ENCODE data around the gene WDPCP.
A peak's percentile ranks its signal among the peaks of the same experiment; 100 is the strongest.
"Not testable (repeated sequence)": the region's sequence is repeated elsewhere in the genome, so short reads cannot be mapped to it uniquely, and the experiment has no call there.

The WDPCP gene

DNA sequence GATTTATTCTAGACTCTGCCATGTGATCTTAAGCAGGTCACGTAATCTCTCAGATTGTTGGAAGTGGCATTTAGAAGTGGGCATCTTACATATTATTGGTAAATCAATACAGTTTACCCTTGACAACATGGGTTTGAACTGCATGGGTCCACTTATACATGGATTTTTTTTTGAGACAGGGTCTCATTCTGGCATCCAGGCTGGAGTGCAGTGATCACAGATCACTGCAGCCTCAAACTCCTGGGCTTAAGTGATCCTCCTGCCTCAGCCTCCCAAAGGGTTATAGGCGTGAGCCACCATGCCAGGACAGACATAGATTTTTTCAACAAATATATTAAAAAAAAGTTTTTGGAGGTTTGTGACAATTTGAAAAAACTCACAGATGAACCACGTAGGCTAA is 393.0 kb downstream of the WDPCP start:
- no peak for DNase-seq

DNA sequence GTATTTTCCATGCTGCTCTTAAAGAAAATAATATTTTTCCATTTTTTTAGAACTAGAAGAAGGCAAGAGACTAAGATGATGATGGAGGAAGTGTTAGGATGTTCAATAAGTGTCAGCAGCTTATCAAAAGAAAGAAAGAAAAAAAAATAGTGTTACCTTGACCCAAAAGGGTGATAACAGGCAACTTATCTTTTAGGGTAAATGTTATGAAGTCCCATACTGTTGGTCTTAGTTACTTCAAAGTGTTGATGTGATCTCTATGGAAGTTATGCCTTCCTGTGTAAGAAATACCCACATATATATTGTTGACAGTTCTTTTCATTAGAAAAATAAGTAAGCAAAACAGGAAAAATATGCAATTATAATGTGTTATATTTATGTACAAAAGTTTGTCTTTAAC is 394.1 kb downstream of the WDPCP start:
- DNase-seq: no peak

DNA sequence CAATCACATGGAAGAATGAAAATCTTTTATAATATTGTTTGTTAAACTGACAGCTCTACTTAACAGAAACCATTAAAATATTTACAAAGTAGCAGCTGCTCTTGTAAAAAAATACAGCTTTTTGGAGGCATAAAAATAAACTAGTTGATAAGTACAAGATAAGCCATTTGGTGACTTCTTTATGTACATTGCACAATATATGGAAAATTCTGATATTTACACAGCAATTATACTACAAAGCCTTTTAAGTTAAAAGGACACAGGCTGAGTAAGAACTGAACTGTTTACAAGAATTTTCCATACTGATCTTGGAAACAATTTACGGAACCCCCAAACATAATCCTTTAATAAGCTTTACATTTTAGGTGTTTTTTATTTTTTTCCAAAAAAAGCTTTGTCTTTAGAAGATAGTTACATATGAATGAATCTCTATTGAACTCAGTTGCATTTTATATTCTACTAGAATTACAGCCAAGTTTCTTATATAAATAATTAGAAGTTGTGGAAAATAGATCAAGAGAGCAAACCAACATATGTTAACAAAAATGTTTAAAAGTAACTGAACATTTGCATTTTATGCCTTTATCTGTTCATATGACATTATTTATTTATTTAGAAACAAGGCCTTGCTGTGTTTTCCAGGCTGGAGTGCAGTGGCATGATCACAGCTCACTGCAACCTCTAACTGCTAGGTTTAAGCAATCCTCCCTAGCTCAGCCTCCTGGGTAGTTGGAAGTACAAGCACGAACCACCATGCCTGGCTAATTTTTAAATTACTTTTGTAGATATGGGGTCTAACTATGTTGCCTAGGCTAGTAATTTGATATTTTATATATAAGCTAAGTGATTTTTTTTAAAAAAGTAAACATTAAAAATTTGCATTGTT is 395.1 kb downstream of the WDPCP start:
- peak; percentile 4 for DNase-seq

DNA sequence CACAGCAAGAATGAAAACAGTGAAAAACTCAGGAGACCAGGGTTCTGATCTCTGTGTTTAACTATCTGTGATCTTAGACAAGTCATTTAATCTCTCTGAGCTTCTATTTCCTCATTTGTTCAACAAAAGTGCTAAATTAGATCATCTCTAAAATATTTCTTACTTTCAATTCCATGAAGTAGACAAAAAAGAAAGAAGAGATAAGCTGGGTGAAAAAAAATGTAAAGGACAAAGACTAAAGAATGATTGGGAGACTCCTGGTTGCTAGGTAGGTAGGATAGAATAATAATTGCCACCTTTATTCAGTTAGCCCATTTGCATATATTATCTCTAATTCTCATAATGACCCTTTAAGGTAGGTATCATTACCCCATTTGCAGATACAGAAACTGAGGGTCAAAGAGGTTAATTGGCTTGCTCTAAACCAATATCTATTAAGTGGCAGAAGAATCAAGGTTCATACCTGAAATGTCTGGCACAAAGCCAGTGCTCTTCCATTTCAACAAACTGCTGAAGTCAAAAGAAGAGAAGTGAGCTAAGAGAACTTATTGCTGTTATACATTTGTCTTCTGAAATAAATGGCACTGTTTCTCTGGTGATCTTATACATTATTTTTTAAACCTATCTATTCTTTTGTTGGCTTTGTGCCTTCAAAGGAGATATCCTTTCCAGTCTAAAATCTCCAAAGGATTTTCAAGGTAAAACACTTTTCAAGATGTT is 395.9 kb downstream of the WDPCP start:
- DNase-seq: no peak

DNA sequence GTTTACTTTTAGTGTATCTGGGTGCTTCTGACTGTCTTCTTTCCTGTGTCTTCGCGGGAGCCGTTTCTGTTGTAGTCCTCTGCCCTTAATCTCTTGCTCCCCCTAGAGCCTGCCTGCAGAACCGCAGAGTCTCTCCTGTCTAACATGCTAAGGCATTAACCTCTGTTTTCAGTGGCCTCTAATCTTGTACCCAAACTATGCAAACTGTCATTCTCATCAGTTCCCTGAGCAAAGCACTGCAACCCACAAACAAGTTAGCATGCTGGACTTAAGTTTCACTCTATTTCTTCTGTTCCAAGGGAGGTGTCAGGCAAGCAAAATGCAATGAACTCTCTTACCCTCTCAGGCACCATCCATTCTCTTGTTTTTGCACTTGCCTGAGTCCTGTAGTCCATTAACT is 399.3 kb downstream of the WDPCP start:
- no peak for DNase-seq

DNA sequence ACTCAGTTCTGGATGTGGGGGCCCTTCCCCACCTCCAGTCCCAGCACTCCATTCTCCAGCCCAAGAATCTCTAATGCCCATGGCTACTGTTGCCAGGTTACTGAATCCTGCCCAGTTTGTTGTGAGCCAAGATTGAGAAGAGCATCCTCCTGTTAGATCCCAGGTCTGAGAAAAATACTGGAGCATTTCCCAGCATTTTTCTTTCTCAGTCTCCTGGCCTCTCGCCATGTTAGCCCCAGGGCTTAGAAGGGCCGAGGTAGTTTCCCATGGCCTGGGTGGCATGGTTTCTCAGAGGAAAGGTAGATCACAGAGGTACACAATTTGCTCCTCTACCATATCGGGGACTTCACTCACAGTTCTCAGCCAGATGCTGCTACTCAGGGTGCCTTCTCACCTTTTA is 401.9 kb downstream of the WDPCP start:
- DNase-seq: no peak

DNA sequence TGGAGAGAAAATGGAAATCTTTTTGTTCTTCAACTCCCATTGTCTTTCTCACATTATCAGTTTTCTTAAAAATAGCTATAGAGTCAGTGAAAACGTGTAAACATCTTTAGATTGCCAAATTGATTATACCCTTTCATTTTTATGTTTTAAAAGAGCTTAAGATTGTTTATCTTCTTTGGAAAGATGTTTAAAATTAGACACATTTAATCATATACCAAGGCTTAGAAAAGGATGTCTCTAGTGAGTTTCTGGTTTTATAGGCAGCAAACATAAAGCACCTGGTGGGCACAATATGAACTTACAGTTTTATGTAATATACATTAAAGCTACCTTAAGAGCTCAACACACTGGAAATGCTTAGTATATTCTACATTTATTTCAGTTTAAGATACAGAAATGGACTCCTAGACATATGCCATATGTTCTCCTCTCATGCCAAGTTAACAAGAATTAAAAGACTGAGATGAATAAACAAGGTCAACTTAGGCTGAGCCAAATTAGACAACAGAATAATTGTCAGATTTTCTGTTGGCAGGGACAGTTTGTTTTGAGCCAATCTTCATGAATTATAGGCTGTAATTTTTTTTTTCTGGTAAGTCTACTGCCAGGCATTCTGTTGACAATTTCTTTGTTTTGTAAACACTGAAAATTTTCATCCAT is 425.0 kb downstream of the WDPCP start:
- no peak for DNase-seq

DNA sequence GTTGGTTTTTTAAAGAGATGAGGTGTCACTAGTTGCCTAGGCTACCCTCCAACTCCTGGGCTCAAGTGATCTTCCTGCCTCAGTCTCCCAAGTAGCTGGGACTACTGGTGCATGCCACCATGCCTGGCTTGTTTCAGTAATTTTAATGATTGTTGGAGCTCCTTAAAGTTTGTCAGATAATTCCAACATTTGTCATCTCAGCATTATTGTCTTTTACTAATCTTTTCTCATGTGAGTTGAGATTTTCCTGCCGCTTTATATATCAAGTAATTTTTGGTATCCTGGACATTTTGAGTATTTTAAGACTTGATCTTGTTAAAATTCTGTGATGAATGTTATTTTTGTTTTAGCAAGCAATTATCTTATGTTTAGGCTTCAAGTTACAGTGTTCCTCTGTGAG is 429.0 kb downstream of the WDPCP start:
- DNase-seq: no peak

DNA sequence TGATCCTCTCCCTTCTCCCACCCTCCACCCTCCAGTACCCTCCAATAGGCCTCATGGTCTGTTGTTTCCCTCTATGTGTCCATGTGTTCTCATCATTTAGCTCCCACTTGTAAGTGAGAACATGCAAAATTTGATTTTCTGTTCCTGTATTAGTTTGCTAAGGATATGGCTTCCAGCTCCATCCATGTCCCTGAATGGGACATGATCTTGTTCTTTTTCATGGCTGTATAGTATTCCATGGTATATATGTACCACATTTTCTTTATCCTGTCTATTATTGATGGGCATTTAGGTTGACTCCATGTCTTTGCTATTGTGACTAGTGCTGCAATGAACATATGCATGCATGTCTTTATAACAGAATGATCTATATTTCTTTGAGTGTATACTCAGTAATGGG is 451.6 kb downstream of the WDPCP start:
- DNase-seq: not testable (repeated sequence)

DNA sequence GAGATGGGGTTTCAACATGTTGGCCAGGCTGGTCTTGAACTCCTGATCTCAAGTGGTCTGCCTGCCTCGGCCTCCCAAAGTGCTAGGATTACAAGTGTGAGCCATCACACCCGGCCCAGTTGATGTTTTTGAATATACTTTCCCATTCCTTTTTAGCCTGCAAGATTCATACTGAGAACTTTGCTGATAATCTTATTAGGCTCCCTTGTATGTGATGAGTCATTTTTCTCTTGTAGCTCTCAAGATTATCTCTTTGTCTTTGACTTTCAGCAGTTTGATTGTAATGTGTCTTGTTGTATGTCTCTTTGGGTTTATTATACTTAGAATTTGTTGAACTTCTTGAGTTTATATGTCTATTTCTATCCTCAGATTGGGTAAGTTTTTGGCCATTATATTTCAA is 456.3 kb downstream of the WDPCP start:
- no peak for DNase-seq

DNA sequence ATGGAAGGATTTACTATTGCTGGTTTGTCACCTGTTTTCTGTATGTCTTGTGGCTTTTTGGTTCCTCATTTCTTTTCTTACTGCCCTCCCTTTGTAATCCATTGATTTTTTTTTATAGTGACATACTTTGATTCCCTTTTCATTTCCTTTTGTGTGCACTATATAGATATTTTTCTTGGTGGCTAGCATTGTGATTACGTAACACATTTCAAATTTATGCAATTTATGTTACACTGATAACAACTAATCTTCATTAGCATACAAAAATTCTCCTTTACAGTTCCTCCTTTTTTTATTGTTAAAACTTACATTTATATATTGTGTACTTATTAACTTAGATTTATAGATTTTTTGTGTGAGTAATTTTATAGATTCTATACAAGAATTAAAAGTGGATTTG is 457.1 kb downstream of the WDPCP start:
- no peak for DNase-seq

DNA sequence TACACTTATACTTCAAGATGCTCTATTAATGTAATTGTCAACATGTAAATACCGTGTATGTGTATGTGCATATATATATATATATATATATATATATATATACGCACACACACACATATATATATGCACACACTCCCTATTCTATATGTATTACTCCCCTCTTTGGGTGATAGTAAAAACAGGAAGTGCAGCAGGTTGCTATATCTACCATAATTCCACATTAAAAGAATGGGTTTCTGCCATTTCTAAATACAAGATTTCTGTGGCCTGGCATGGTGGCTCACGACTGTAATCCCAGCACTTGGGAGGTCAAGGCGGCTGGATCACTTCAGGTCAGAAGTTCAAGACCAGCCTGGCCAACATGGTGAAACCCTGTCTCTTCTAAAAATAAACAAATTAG is 460.7 kb downstream of the WDPCP start:
- no peak for DNase-seq

DNA sequence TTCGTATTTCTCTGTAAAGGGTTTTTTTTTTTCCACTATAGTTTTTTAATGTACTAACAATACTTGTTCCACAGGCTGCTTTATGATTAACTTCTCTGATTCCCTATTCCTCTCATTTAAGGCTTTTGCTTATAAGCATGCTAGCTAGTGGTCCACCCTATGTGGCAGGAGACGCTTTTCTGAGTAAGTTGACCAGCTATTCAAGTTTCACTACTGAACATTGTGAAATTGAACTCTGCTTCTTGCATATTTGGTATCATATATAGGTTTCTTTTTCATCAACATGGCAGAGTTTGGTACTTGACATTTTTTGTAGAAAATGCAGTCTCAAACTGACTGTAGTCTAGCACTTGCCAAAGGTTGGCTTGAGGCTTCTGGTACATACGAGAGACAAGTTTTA is 463.4 kb downstream of the WDPCP start:
- DNase-seq: no peak

DNA sequence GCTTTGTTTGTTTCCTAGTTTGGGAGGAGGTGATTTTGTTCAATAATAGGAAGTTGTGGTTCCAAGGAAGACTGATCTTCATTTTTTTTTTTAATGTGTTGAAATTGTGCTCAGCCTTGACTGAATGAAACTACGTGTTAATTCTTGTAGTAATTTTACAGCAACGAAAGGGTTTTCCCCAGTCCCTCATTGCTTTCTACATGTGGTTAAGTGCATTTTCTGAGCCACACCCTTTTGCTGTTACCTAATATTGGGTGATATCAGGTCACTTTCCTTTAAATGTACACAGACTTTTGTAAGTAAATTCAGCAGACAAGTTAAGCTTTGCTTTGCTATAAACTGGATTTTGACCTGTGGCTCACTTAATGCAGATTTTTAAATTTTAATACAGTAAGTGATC is 464.1 kb downstream of the WDPCP start:
- DNase-seq: no peak

DNA sequence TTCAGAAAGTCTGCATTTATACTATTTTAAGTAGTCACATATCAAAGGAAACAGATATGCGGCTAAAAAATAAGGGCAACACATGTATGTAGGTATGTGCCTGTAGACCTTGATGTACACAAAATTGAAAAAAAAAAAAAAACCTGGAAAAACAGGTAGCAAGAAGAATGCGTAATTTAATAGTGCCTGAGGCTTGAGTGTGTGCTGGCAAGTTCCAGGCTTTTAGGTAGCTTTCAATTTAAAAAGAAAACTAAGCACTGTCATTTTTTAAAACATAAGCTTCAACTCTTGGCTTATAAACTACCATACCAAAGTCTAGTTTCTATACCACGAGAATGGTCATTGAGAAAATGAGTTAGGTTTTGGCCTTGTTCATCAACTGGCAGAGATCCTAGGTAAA is 465.4 kb downstream of the WDPCP start:
- no peak for DNase-seq

DNA sequence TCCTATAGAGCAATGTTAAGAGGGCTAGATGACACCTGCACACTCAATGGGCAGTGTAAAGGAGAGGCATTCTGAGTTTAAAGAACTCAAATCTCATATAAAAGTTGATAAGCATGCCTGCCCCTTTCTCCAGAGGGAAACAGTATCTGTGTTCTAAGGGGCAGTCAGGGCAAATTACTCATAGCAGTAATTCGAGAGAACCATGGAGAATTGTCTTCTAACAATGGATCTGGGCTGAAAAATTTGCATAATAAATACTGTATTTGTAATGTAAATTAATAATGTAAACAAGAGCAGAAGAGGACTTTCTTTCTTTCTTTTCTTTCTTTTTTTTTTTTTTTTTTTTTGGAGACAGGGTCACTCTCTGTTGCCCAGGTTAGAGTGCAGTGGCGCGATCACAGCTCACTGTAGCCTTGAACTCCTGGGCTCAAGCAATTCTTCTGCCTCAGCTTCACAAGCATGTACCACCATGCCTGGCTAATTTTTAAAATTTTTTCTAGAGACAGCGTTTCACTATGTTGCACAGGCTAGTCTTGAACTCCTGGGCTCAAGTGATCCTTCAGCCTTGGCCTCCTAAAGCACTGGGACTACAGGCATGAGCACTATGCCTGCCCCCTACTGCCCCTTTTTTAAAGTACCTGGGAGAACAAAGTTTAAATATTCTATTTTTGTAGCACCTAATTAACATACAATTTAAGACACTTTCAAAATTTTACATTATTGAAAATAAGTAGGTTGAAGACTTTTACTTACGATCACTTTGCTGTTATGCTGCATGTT is 467.0 kb downstream of the WDPCP start:
- no peak for DNase-seq

DNA sequence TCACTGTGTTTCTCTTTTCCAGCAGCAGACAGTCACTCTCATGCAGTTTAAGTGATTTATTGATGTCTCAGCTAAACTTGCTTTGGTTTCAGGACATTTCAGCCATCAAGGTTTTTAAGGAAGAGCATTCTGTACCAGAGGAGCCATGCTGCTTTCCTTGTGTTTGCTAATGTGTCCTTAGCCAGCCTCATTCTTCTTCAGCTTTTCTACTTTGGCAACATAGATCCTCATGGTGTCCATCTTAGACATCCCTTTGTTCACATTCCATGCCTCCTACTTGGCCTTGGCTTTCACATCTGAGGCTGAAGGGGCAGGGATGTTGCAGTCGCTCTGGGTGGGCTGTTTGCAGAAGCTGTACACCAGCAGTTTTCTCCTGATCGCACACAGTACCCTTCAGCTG is 469.5 kb downstream of the WDPCP start:
- no peak for DNase-seq

DNA sequence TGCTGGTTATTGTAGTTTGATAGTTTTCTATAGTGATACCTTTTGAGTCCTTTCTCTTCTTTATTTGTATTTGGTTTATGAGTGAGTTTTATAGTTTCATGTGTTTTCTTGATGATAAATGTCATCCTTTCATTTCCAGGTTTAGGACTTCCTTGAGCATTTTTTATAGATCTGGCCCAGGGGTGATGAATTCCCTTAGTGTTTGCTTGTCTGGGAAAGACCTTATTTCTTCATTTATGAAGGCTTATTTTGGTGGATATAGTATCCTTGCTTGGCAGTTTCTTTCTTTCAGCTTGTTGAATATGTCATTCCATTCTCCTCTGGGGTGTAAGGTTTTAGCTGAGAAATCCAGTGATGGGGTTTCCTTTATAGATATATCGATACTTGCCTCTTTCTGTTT is 483.8 kb downstream of the WDPCP start:
- DNase-seq: no peak

DNA sequence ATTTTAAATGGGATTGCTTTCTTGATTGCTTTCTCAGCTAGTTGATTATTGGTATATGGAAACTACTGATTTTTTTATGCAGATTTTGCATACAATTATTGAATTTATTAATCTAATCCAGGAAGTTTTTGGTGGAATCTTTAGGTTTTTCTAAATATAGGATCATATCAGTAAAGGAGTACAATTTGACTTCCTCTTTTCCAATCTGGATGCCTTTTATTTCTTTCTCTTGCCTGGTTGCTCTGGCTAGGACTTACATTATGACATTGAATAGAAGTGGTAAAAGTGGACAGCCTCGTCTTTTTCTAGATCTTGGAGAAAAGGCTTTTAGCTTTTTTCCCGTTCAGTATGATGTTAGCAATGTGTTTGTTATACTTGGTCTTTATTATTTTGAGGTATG is 486.3 kb downstream of the WDPCP start:
- no peak for DNase-seq

DNA sequence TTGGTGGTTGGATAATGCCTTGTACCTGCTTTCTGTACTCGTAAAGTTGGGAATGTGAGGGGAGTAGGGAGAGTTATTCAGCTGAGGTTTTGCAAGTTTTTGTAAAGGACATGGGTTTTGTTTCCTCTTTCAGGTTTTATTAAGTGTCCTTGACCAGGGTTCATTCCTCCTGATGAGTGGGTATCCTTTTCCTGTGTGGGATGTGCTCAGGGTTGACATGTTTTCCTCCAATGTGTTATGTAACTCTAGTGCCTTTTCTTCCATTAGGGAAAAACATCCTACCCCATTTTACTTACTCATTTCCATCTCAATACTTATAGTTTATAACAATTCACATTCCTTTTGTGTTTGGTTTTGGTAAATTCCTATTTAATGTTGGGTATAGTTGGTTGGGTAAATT is 489.2 kb downstream of the WDPCP start:
- DNase-seq: no peak

DNA sequence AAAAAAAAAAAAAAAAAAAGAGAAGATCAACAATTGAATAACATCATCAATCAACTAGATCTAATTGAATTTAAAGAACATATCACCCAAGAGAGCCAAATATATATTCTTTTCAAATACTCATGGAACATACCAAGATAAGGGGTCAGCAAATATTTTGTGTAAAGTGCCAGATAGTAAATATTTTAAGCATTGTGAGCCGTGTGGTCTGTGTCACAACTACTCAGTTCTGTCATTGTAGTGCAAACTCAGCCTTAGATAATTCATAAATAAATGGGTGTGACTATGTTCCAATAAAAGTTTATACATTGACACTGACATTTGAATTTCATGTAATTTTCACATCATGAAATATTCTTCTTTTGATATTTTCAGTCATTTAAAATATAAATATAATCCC is 491.8 kb downstream of the WDPCP start:
- DNase-seq: no peak

DNA sequence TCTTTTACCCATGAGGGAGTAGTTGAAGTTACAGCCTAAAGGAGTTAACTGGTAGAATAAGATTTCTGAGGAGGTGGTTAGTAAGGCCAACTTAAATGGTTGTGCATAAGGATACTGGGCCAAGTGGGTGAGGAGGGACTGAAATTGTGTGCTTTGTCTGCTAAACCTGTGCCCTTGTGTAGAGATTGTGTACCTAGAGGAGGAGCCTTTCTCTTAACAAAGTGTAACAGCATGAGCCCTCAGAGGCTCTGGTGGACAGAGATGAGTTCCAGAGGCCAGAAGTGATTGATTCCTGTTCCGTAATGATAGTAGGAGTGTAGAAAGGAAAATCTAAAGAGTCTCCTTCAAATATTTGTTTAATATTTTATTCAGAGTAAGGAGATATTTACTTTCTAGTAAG is 494.8 kb downstream of the WDPCP start:
- no peak for DNase-seq

DNA sequence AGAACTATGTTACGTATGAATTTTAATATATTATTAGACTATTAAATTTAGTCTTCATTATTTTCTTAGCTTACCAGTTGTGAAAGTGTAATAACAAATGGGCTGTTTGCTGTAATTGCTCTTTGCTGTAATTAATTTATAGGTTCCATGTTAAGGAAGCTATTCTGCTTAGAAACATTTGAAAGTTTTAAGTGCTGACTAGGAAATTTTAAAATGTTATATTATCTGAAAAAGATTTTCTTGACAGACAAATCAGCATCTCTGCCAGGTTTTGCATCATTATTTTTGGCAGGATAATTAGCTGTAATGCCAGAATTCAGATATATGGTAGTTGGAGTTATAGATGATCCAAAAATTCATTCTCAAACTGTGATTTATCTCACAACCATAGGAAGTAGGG is 495.4 kb downstream of the WDPCP start:
- no peak for DNase-seq
